DMS 273 (cell line): ENCODE results near the gene MFSD6.
A peak's percentile ranks its signal among the peaks of the same experiment; 100 is the strongest.

Experiments used
- DNase-seq: peaks from one replicate; lab custom pipeline; 2025; ENCODE audit not compliant: unreplicated experiment; lab: John Stamatoyannopoulos, UW

MFSD6 gene

GRCh38 chr2:190435031-190435670 lies 27.0 kb downstream of the MFSD6 start:
- DNase-seq, result no peak

DNA sequence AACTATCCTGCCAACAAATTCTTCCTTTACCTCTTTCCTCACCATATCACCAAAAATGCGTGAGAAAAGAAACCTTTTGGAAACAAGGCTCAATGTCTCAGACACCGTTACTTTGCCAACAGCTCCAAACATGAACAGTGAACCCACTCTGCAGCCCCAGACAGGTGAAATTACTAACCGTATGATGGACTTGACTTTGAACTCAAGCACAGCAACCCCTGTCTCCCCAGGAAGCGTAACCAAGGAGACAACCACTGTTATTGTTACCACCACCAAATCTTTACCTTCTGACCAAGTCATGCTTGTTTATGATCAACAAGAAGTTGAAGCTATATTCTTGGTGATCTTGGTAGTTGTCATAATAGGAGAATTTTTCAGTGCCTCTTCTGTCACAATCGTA lies 28.4 kb downstream of the MFSD6 start:
- DNase-seq, result no peak

DNA sequence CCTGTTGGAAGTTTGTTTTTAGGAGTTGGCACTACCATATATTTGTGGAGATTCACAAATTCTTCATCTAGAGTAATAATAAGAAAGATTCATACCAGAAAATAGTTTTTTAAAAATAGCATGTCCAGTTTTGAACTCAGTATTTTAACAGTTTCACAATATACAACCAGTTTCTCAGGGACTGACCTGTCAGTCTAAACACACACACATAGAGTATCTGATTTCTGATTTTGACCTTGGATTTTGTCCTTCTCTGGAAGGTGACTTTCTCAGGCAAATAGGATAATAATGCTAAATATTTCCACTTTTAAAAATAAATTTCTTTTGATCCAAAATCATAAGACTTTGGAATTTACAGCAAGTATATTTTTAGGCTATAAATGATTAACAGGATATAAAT lies 32.0 kb downstream of the MFSD6 start:
- no peak for DNase-seq

- no peak for DNase-seq
Observed at GRCh38 chr2:190441564-190441963, 33.4 kb downstream of the MFSD6 start.

- no peak for DNase-seq
Observed at GRCh38 chr2:190443055-190443454, 34.9 kb downstream of the MFSD6 start.

GRCh38 chr2:190443778-190444481 lies 35.8 kb downstream of the MFSD6 start:
- peak; percentile 75 for DNase-seq

GRCh38 chr2:190444976-190445375 lies 36.8 kb downstream of the MFSD6 start:
- no peak for DNase-seq

GRCh38 chr2:190446193-190446592 lies 38.0 kb downstream of the MFSD6 start:
- peak; percentile 10 for DNase-seq

- DNase-seq, result peak; percentile 10
Observed at GRCh38 chr2:190446750-190447516, 38.8 kb downstream of the MFSD6 start.

DNA sequence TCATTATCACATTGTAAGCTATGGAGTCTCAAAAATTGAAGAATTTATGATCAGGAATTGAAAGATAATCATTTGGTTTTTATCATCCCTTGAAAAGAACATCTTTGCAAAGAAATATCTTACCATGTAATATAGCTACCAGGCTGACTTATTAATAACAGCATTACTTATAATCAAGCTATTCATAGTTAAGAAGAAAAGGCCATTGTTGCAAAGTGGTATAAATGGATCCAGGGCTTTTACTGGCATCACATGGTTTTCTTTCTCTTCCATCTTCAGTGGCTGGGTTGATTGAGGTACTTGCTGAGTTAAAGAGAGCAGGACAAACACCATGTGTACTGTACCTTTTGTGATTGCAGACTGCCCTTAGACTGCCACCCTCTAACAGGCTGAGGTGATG lies 39.6 kb downstream of the MFSD6 start:
- no peak for DNase-seq

GRCh38 chr2:190449925-190450324 lies 41.8 kb downstream of the MFSD6 start:
- no peak for DNase-seq

- DNase-seq, result no peak
Observed at GRCh38 chr2:190450363-190450762, 42.2 kb downstream of the MFSD6 start.

DNA sequence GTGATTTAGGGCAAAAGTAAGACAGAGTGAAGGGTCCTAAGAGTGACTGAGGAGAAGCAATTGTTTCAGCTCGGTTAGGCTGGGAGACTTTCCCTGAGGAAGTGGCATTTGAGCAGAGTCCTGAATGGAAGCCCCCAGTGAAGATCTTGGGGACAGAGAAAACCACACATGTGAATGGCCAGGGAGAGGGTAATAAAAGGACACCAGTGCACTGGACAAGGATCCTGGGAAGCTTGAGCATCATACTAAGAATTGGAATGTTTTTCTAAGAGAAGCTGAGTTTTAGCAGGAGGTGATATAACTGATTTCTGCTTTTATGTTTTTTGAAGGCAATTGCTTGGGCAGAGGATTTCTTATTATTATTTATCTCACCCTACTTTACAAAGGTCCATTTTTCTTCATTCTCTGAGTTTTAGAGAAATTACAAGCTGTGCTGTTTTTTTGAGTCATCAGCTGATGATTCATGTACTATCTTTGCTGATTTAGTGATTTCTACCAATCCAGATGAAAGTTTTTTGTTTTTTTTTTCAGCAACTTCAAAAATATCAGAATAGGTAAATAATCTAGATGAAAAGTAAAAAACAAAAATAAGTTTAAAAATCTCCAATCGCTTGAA lies 43.5 kb downstream of the MFSD6 start:
- no peak for DNase-seq

DNA sequence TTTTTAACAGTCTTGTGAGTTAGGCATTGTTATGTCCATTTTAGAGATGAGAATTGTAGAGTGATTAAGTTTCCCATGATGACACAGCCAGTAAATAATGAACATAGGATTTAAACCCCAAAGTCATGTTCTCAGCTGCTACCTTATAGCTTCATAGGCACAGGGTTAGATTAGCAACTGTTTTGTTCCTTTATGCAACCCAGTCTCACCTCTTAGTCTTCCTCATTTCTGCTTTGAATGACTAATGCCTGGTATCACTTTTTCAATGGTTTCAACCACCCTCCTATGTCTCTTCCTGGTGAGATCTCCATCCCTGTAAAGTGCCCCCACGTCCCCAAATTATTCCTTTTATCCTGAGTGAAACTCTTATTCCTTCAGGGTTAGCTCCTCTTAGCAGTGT lies 44.3 kb downstream of the MFSD6 start:
- no peak for DNase-seq

DNA sequence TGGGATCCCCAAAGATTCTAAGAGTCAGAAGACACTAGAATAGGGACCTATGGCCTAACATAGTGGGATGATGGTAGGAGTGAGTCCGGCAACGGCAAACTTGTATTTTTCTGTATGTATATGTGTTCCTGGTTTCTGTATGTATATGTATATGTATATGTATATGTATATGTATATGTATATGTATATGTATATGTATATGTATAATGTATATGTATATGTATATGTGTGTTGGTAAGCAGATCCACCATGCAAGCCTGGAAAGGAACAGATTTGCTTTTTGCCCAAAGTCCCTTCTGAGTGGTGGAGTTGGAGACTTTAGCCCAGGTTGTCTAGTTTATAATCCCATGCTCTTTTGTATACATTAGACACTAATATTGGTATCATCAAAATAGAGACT lies 46.6 kb downstream of the MFSD6 start:
- DNase-seq, result no peak

DNA sequence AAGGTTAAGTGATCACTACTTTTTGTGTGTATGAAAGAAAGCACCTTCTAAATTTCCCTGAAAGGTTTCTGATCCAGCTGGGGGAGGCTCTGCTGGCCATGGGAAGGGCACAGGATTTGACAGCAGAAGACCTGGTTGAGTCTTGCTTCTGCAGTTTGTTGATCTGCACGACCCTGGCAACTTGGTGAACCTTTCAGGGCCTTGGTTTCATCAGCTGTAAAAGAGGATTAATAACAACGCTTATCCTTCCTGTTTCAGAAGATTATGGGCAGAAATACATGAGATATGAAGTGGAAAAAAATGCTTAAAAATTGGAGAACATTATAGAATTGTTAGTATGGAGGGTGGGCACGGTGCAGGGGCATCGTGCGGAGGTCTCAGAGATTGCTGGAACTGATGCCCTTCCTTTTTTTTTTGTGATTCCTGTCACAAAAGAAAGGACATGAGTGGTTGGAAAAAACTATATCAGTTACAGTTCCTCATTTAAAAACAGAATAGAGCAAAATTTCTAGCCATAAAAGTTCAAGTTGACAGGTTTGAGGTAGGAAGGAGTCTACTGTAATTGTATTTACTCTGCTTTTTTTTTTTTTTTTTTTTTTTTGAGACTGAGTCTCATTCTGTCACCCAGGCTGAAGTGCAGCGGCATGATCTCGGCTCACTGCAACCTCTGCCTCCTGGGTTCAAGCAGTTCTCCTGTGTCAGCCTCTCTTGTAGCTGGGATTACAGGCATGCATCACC lies 47.4 kb downstream of the MFSD6 start:
- DNase-seq, result no peak

DNA sequence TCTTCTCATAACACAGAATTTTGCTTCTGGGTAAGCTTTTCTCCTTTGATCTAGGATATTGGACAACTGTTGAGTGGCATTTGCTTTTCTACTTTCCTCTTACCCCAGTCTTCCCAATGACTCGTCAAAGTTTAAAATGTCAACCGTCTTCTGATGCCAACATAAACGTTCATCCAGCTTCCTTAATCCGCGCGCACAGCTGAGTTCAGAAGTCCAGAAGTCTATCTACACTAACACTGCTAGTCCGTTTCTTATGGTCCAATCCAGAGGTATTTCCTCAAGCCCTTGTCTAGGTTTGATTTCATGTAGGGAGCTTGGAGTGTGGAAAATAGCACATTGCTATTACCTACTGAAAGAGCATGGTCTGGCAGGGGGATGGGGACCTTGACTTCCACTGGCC lies 48.7 kb downstream of the MFSD6 start:
- DNase-seq, result no peak

DNA sequence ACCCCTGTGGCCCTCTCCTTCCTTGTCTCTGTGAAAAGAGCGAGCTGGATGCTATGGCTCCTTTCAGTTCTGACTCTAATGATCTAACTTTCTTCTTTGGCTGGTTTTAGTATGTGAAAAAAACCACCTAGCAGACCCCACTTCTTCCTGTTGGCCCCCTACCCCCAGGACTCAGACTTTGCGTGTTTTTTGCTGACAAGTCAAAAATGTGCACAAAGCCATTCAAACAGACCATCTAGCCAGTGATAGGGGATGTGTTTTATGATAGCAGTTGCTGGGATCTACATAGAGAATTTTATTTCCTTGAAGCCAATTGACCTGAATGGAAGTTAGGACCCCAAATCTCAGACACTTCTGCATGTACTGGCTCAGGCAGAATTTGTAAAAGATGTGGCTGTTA lies 49.1 kb downstream of the MFSD6 start:
- no peak for DNase-seq

DNA sequence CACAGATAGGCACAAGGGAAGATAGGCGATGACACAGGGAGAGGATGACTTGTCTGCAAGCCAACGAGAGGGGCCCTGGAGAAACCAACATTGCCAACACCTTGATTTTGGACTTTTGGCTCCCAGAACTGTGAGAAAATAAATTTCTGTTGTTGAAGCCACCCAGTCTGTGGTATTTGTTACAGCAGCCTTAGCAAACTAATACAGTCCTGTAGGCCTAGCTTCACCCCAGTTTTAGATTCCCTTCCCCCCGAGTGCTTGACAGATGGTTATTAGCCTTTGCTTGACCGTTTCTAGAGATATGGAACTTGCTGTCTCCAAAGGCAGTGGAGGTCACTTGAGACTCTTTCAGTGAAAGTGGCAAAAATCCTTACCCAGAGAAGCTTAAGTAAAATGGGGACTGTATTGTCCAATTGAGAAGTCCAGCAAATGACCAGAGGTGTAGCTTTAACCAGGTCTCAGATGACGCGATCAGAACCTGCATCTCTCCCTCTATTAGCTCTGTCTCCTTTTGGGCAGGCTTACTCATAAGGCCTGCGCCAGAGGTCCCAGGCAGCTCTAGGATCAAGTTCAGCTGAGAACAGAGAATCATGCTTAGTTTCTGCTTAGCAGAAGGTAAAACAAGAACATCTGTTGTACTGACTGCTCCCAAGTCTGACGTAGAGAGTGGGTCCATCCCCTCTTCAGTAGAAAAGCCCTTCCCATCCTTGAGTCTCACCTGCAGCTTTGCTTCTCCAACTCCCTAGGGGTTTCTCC lies 50.4 kb downstream of the MFSD6 start:
- peak; percentile 59 for DNase-seq

GRCh38 chr2:190459881-190460280 lies 51.7 kb downstream of the MFSD6 start:
- no peak for DNase-seq
